ENCODE measurements around the gene ARHGEF25.

The ARHGEF25 gene

GRCh38 chr12:57603324-57603723 is 7.9 kb upstream of the ARHGEF25 start:
- no peak for TF ChIP-seq CTCF (IDR thresholded peaks at IDR 0.05; ENCODE audit: extremely low read depth, insufficient read depth, missing control alignments)
- no peak for DNase-seq (ENCODE audit: low spot score)
- in situ Hi-C loops (cut with MboI; ENCODE audit: low pct_unique_long_range_greater_than_20kb, low sequenced_read_pairs, unreplicated experiment) = no loop called here

- DNase-seq (ENCODE audit: low spot score) = no peak
- TF ChIP-seq CTCF (IDR thresholded peaks at IDR 0.05; ENCODE audit: extremely low read depth, insufficient read depth, missing control alignments) = no peak
- in situ Hi-C loops (cut with MboI; ENCODE audit: low pct_unique_long_range_greater_than_20kb, low sequenced_read_pairs, unreplicated experiment) = no loop called here
These were observed 7.3 kb upstream of the ARHGEF25 start for GRCh38 chr12:57603815-57604453.

GRCh38 chr12:57604454-57604991 is 6.7 kb upstream of the ARHGEF25 start, which contains the start of gene DTX3:
Gene DTX3, plus strand, starts transcription at chr12:57604824. Its CDS starts 1,694 bp downstream, at chr12:57606518.
- in situ Hi-C loops (cut with MboI; ENCODE audit: low pct_unique_long_range_greater_than_20kb, low sequenced_read_pairs, unreplicated experiment) = no loop called here
- TF ChIP-seq CTCF (IDR thresholded peaks at IDR 0.05; ENCODE audit: extremely low read depth, insufficient read depth, missing control alignments) = peak; percentile 4
- peak; percentile 81 for DNase-seq (ENCODE audit: low spot score)

- no peak for TF ChIP-seq CTCF (IDR thresholded peaks at IDR 0.05; ENCODE audit: extremely low read depth, insufficient read depth, missing control alignments)
- DNase-seq (ENCODE audit: low spot score) = no peak
- in situ Hi-C loops (cut with MboI; ENCODE audit: low pct_unique_long_range_greater_than_20kb, low sequenced_read_pairs, unreplicated experiment) = no loop called here
These were observed 6.0 kb upstream of the ARHGEF25 start for GRCh38 chr12:57604992-57605810.

GRCh38 chr12:57605811-57606311 is 5.4 kb upstream of the ARHGEF25 start:
- TF ChIP-seq CTCF (IDR thresholded peaks at IDR 0.05; ENCODE audit: extremely low read depth, insufficient read depth, missing control alignments) = no peak

GRCh38 chr12:57606399-57606798 is 4.8 kb upstream of the ARHGEF25 start:
- no peak for DNase-seq (ENCODE audit: low spot score)
- no peak for TF ChIP-seq CTCF (IDR thresholded peaks at IDR 0.05; ENCODE audit: extremely low read depth, insufficient read depth, missing control alignments)
- in situ Hi-C loops (cut with MboI; ENCODE audit: low pct_unique_long_range_greater_than_20kb, low sequenced_read_pairs, unreplicated experiment) = no loop called here

More at GRCh38 chr12:57605811-57606311, 5.4 kb upstream of the ARHGEF25 start:
- in situ Hi-C loops (cut with MboI; ENCODE audit: low pct_unique_long_range_greater_than_20kb, low sequenced_read_pairs, unreplicated experiment) = no loop called here
- DNase-seq (ENCODE audit: low spot score) = no peak

Data from GM13977 (cell line).